ENCODE results near the gene GALNT9. TPM values are rescaled to one million over a fixed set of nuclear protein-coding genes. Genes with fewer than 3 reads are reported as not detected.

Gene GALNT9
- total RNA-seq, 1 donor from 2014 or later, result not detected

DNA sequence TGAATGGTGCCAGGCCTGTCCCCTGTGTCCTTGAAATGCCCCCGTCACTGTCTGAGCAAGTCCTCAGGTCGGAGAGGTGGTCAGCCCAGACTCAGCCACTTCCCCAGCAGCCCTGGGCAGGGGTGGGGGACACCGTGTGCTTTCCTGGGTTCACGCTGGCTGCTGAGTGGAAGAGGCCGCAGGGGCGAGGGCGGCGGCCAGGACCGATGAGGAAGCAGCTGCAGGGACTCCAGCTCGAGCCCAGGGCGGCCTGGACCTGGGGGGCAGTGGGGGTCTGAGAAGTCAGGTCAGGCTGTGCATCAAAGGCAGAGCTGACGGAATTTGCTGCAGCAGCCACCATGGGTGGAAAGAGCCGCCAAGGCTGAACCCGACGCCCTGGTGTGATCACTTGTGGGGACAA, 156.8 kb downstream of the GALNT9 start:
- no peak for DNase-seq (ENCODE audit: low spot score)
- Histone ChIP-seq H3K4me3 (no peak overlapping the region), H2AFZ (replicated peaks) (no peak overlapping the region), H3K4me2 (no peak overlapping the region), H3K27ac (no peak overlapping the region), H4K20me1 (ENCODE audit: low read depth) (no peaks in the 10 kb centered on the region), H3F3A (ENCODE audit: low read depth) (no peaks in the 10 kb centered on the region), H3K36me3 (no peaks in the 10 kb centered on the region), H3K9me3 (ENCODE audit: low read depth) (no peaks in the 10 kb centered on the region), H3K27me3 (peaks cover 93% of the 10 kb centered on the region), H3K4me1 (no peaks in the 10 kb centered on the region), H3K79me2 (ENCODE audit: low read depth) (no peaks in the 10 kb centered on the region), H3K9ac (no peak overlapping the region)
- TF ChIP-seq EZH2phosphoT487 (IDR thresholded peaks at IDR 0.05) (no peak), EZH2 (IDR thresholded peaks at IDR 0.05) (no peak)
- TF ChIP-seq, protein P1, sequence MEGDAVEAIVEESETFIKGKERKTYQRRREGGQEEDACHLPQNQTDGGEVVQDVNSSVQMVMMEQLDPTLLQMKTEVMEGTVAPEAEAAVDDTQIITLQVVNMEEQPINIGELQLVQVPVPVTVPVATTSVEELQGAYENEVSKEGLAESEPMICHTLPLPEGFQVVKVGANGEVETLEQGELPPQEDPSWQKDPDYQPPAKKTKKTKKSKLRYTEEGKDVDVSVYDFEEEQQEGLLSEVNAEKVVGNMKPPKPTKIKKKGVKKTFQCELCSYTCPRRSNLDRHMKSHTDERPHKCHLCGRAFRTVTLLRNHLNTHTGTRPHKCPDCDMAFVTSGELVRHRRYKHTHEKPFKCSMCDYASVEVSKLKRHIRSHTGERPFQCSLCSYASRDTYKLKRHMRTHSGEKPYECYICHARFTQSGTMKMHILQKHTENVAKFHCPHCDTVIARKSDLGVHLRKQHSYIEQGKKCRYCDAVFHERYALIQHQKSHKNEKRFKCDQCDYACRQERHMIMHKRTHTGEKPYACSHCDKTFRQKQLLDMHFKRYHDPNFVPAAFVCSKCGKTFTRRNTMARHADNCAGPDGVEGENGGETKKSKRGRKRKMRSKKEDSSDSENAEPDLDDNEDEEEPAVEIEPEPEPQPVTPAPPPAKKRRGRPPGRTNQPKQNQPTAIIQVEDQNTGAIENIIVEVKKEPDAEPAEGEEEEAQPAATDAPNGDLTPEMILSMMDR (IDR thresholded peaks at IDR 0.05), result no peak
- H3K4me3 Mint-ChIP-seq, result no peak overlapping the region
- no peaks in the 10 kb centered on the region for H3K36me3 Mint-ChIP-seq
- no peaks in the 10 kb centered on the region for H3K9me3 Mint-ChIP-seq
- peaks cover 5% of the 10 kb centered on the region for H3K4me1 Mint-ChIP-seq
- peaks cover 8% of the 10 kb centered on the region for H3K27me3 Mint-ChIP-seq (ENCODE audit: insufficient read depth, low read depth)
- H3K27ac Mint-ChIP-seq, result no peak overlapping the region

DNA sequence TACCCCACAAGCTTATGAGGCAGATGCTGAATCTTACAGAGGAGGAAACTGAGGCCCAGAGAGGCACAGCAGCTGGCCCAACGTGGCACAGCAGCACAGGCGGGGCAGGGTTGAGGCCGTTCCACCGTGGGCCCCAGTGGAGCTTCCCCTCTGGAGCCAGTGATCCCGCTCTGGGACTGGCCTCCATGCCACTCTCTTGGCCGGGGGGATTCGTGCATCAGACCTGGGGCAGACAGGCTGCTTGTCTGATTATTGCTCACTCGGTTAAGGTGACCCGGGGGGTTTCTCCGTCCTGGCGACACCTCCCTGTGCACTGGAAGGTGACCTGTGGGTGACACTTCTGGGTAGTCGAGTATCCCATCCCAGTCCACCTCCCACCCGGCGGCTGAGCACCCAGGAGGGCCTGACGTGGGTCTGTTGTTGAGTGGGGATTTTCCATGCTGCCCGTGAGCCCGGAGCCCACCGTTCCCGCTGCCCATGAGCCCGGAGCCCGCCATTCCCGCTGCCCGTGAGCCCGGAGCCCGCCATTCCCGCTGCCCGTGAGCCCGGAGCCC, 157.3 kb downstream of the GALNT9 start:
- Histone ChIP-seq H3F3A (ENCODE audit: low read depth) (no peaks in the 10 kb centered on the region), H3K4me1 (no peaks in the 10 kb centered on the region), H2AFZ (replicated peaks) (no peak overlapping the region), H4K20me1 (ENCODE audit: low read depth) (no peaks in the 10 kb centered on the region), H3K9me3 (ENCODE audit: low read depth) (no peaks in the 10 kb centered on the region), H3K79me2 (ENCODE audit: low read depth) (no peaks in the 10 kb centered on the region), H3K36me3 (no peaks in the 10 kb centered on the region), H3K27me3 (peaks cover 91% of the 10 kb centered on the region), H3K4me2 (no peak overlapping the region), H3K4me3 (no peak overlapping the region), H3K27ac (no peak overlapping the region), H3K9ac (no peak overlapping the region)
- Mint-ChIP-seq H3K9me3 (no peaks in the 10 kb centered on the region), H3K27me3 (ENCODE audit: insufficient read depth, low read depth) (peaks cover 8% of the 10 kb centered on the region), H3K27ac (no peak overlapping the region), H3K4me3 (no peak overlapping the region), H3K4me1 (peaks cover 5% of the 10 kb centered on the region), H3K36me3 (no peaks in the 10 kb centered on the region)
- TF ChIP-seq EZH2 (IDR thresholded peaks at IDR 0.05) (no peak), EZH2phosphoT487 (IDR thresholded peaks at IDR 0.05) (no peak)
- TF ChIP-seq, protein P1 (IDR thresholded peaks at IDR 0.05), result no peak
- no peak for DNase-seq (ENCODE audit: low spot score)

DNA sequence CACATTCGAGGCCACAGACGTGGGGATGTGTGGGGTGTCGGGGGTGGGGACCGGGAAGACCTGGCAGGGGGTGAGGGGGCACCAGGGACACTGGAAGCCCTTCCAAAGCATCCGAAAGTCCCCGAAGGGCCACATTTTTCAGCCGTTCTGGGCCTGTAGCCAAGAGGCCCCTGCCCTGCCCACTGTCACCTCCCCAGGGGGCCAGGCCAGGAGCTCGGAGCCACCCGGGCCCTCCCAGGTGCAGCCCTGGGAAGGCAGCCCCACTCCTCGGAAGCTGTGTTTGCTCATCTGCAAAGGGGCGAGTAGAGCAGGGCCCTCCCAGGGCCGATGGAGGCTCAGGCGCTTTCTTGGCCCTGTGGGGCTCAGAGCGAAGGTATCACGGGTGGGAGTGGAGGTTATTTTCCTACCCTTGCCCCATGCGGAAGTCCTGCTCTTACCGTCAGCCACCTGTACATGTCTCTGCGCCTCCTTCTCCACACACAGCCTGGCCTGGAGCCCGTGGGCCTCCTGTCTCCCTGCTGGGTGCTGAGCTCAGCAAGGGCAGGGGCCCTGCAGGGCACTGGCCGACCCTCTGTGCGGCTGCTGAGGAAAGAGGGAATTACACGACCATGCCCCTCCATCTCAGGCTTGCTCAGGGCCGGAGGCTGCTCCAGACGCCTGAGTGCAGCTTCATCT, 158.0 kb downstream of the GALNT9 start:
- H2AFZ ChIP-seq (replicated peaks), result no peak overlapping the region
- no peak for DNase-seq (ENCODE audit: low spot score)
- no peak overlapping the region for H3K27ac ChIP-seq
- H4K20me1 ChIP-seq (ENCODE audit: low read depth), result no peaks in the 10 kb centered on the region
- no peaks in the 10 kb centered on the region for H3K9me3 ChIP-seq (ENCODE audit: low read depth)
- no peaks in the 10 kb centered on the region for H3K4me1 ChIP-seq
- no peak overlapping the region for H3K4me2 ChIP-seq
- TF ChIP-seq, protein P1 (IDR thresholded peaks at IDR 0.05), result no peak
- no peak for TF ChIP-seq EZH2phosphoT487 (IDR thresholded peaks at IDR 0.05)
- no peak for TF ChIP-seq EZH2 (IDR thresholded peaks at IDR 0.05)
- no peak overlapping the region for H3K9ac ChIP-seq
- no peaks in the 10 kb centered on the region for H3K9me3 Mint-ChIP-seq
- no peaks in the 10 kb centered on the region for H3K79me2 ChIP-seq (ENCODE audit: low read depth)
- peaks cover 85% of the 10 kb centered on the region for H3K27me3 ChIP-seq
- H3K27ac Mint-ChIP-seq, result no peak overlapping the region
- no peak overlapping the region for H3K4me3 Mint-ChIP-seq
- H3K36me3 Mint-ChIP-seq, result no peaks in the 10 kb centered on the region
- no peaks in the 10 kb centered on the region for H3K36me3 ChIP-seq
- peaks cover 2% of the 10 kb centered on the region for H3K4me1 Mint-ChIP-seq
- no peak overlapping the region for H3K4me3 ChIP-seq
- no peaks in the 10 kb centered on the region for H3F3A ChIP-seq (ENCODE audit: low read depth)
- peaks cover 8% of the 10 kb centered on the region for H3K27me3 Mint-ChIP-seq (ENCODE audit: insufficient read depth, low read depth)
